ENCODE results near the gene DGKD.

The DGKD gene

DNA sequence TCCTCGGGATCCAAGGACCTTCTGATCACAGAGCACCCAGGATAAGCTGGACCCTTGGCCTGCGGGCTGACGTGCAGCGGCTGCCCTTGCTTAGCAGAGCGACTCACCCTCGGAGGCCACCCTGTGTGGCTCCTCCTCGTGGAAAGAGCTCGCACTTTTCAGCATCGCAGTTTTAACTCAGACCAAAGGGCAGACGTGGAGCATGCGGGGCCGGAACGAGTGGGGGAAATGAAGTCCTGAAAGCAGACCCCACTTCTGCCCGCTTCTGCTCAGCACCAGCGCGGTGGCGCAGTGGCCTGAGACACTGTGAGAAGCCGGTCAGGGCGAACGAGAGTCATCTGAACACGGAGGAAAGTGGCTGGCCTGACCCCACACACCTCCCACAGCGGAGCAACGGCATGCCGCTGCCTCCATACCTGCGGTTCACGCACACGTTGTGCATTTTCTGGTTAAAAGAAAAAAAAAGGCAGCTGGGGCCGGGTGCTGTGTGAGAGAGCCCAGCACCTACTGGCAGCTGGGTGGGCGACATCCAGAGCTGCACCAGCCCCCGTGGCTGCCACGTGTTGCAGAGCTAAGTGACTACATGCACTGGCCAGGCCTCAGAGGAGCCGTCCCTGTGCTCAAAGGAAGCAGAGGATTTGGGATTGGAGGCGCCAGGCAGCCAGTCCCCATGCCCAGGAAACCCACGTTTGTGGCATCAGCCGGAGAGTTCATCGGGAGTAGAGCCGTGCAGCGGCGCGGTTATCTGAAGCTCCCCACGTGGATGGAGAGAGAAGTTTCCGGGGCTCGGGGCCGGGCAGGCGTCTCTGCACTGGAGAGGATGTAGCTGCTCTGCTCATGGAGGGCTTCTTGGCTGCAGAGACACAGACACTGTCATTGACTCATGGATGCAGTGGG is 122.6 kb downstream of the DGKD start:
- DNase-seq (ENCODE audit: low read depth in 2 of 2), result no peak

DNA sequence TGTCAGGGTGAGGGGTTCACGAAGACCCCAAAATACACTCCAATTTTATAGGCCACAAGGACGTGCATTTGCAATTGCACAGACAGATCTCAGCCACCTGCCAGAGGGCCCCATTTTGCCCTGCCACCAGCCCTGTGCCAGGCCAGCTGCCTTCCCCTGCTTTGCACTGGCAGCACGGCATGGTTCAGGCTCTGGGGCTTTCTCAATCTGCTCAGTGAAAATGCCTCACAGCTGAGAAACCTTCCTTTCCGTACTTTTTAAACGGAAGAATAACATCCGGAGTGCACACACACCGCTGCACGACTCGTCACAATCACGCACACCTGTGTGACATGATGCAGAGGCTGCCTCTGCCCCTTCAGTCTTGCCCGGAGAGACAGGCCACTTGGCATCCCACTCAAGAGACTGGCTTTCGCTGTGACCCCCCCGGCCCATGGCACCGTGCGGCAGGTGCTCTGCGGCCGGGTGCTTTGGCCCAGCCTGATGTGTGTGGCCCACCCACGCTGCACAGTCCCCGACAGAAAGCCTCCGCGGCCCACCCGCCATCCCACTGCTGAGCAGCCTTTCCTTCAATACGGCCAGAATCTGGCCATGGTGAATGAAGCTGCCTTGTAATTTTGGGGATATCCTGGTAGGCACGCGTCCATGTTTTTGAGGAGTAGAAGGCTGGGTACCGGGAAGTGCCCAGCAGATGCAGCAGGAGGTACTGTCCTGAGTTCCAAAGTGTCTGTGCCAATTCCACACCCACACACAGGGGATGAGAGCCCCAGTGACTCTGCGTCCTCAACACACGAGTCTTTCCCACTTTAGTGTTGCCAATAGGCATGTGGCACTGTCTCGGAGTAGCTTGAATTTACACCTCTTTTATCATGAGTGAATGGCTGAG is 123.5 kb downstream of the DGKD start:
- no peak for DNase-seq (ENCODE audit: low read depth in 2 of 2)

DNA sequence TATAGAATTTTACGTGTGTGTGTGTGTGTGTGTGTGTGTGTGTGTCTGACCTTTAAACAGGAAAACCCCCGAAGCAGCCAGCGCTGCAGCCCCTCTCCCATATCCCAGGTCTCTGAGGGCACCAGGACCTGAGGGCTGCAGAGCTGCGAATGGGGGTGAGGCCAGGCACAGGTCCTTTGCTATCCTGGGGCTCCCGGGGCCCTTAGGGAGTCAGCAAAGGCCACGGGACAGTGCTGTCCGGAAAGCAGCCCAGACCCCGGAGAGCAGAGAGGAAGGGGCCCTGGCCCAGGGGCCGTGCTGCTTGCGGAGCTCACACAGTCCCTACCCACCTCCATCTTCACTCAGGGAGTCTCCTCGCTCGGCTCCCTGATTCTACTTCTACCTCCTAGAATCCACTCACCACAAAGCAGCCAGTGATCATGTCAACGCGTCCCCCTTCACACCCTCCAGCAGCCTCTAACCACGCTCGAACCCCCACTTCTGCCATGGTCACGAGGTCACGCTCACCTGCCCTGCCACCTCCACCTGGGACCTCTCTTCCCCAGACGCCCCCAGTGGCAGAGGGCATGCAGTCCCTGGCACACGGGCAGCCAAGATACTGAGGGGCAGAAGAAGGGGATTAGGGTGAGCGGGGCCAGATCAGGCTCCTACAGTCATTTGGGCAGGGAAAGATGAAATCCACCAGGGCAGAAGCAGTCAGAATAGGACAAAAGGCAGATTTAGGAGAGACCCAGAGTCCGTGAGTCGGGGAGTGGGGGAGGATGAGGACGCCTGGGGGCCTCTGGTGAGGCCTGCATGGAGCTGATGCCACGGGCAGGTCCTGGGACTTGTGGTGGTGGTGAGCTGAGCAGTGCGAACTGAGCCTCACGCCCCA is 125.6 kb downstream of the DGKD start:
- DNase-seq (ENCODE audit: low read depth in 2 of 2), result no peak

DNA sequence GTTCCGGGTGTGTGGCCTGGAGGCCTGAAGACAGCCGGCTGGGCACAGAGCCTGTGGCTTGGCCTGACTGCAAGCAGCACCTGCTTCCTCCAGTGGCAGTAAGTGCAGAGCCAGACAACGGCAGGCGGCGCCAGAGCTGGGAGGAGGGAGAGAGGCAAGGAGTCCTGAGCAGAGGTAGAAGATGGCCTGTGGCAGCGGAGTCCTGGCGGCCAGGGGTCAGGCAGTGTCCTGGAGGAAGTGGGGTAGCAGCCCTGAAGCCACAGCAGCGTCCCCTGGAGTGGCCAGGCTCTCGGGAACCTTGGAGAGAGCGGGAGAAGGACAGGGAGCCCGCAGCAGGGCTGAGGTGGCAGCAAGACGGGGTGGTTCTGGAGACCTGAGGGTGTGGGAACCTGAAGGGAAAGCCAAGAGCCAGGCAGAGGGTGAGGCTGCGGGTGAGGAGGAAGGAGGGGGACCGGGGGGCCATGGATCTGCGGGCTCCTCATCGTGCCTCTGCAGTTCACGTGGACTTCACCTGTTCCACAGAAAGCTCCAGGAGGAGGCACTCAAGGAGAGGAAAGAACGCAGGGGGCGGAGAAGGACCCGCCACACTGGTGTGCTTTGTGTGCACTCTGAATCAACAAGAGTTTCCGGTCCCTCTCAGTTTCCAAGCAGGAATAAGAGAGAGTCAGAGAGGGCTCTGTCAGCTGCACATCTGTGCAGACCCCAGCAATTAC is 126.4 kb downstream of the DGKD start:
- DNase-seq (ENCODE audit: low read depth in 2 of 2), result no peak

DNA sequence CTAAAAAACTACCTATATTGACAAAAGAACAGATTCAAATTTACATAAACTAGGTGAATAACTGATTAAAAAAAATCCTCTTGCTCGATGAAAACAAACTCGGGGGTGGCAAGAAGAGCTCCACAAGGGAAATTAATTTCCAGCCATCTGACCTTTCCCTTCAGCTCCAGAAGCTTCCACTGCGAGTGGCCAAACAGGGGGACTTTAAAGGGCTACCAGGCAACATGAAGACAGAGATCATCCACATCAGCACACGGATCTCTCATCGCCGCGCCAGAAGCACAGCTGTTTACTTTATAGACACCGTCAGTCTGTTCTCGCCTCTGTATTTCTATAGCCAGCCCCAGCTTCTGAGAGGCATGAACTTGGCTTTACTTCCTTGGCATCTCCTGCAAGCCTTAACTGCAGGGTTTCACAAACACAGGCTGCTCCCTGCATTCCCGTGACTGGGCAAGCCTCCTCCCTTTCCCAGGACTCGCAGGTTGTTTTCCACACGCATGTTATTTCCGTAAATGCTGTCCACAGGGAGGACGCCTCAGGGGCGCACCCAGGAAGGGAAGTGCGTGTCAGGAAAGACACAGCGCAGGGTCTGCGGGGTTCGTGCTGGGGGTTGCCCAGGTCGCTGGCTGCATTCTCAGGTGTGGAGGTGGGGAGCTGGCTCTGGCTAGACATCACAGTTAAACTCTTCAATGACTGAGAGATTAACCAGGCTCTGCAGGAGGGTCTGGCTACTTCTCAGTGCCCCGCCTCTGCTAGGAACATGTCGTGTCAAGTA is 127.3 kb downstream of the DGKD start:
- no peak for DNase-seq (ENCODE audit: low read depth in 2 of 2)

DNA sequence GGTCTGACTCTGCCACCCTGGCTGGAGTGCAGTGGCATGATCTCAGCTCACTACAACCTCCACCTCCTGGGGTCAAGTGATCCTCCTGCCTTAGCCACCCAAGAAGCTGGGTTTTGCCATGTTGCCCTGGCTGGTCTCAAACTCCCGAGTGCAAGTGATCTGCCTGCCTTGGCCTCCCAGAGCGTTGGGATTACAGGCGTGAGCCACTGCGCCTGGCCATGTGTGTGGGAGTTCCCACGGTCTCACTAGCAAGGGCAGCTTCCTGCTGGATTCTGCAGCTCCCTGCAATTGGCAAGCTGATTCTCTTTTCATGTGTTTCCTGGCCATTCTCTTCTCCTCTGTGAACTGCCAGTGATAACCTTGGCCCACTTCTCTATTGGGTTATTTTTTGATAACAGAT is 128.3 kb downstream of the DGKD start:
- DNase-seq (ENCODE audit: low read depth in 2 of 2), result no peak

DNA sequence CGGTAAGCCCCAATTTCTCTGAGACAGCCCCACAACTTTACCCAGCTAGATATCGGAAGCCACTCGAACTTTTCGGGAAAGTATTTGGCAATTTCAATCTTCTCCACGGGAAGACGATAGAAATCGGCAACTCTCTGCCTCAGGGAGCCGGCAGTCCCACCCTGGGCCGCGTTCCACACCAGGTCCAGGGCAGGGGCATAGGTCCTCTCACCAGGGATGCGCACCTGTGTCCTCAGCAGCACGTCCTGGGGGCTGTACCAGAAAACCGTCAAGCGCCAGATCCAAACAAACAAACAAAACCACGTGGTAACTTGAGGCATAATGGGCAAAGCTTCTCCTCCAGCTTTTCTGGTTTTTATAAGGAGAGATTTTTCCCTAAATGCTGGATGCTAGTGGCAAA is 131.4 kb downstream of the DGKD start:
- no peak for DNase-seq (ENCODE audit: low read depth in 2 of 2)

DNA sequence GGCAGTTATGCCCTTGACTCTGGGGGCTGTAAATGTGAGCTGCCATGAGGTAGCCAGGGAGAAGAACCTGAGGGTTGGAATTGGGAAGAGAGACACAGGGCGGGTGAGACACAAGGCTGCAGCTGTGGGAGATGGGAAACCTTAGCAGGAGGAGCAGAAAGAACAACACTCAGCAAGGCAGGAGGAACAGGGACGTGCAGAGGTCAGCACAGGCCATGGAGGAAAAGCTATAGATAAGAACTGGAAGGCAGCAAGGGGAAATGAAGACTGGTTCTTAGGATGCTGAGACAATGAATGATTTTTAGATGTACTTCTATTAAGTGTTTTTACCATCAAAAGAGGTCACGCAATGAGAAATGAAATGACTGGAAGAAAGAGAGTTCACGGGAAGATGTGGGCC is 132.1 kb downstream of the DGKD start:
- no peak for DNase-seq (ENCODE audit: low read depth in 2 of 2)

DNA sequence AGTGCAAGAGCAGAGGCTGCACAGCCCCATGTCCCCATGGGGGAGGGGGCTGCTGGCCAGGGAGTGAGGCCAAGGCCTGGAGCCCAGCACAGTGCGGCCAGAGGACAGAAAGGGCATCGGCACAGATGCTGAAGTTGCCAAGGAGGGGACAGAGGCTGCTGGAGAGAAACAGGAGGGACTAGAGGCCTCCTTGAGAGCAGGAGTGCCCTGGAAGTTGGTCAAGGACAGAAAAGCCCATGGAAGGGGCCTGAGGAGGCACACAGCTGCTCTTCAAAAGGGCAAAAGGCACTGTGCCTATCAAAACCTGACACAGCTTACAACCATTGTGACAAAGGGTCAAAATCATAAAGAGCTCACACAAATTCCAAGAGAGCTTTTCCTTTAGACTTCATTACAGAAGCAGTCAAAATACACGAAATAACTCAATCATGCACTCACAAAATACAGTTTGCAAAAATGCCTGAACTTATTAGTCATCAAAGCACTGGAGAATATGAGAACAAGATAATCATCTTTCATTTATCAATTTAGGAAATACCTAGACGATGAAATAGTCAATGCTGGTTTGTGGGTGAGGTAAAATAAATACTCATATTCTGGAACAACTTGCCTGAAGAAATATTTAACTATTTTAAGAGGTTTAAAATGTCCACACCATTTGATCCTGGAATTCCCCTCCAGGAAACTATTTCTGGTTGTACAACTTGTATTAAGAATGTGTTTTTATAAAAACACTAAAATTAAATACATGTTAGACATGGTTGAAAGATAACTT is 132.7 kb downstream of the DGKD start:
- DNase-seq (ENCODE audit: low read depth in 2 of 2), result no peak

DNA sequence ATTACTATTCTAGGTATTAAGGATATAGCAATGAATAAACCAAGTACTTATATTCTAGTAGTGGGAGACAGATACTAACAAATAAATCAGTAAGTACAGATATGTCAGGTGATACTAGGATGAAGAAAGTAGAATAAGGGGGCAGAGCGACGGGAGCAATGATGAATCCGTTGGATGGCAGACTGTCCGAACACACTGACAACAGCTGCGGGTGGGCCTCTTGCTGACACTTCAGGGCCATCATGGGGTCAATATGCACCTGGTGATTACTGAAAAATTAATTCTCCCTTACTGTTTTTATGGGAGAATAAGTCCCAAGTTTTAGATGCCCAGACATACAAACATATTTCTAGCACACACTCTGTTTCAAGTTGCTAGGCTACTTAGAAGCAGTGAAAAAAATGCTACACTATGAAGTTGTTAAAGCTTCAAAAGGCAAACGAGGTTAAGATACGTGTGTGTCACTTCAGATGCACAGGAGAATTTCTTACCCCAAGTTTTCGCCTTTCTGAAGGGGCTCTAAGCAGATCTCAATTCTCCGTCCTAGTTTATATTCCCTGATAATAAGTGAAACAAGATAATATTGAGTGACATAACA is 133.6 kb downstream of the DGKD start:
- DNase-seq (ENCODE audit: low read depth in 2 of 2), result no peak

DNA sequence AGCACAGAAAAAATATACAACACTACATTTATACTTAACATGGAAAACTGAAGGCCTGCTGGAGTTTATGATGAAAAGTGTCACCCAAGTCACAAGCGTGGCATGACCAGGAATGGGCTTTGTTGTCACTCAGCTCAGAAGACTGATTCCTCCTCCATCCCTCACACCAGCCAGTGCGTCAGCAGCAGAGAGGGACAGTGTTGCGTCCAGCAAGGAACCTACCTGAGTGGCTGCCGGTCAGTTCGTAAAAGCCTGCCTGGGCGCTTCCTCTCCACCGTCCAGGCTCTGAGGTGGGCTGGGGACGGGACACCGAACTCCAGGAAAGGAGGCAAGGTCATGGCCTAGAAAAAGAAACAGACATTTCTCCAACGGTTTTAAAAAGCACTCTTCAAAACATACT is 134.8 kb downstream of the DGKD start:
- DNase-seq (ENCODE audit: low read depth in 2 of 2), result no peak

DNA sequence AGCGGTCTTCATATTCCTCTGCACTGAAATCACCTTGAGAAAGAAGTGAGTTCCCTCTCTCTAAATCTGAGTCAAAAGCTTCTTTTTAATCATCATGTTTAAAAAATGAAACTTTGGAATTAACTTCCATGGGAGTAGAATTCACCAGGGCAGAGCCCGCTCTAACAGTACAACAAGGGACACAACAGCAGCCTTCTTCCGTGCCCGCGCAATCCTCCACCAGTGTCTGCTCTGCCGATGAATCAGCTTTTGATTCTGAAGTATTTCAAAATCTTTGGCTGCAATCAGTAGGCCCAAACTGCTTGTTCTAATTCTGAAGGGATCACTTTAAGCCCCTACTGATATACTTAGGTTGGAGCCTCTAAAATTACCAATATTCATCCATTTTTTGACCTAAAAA is 135.4 kb downstream of the DGKD start:
- DNase-seq (ENCODE audit: low read depth in 2 of 2), result no peak

DNA sequence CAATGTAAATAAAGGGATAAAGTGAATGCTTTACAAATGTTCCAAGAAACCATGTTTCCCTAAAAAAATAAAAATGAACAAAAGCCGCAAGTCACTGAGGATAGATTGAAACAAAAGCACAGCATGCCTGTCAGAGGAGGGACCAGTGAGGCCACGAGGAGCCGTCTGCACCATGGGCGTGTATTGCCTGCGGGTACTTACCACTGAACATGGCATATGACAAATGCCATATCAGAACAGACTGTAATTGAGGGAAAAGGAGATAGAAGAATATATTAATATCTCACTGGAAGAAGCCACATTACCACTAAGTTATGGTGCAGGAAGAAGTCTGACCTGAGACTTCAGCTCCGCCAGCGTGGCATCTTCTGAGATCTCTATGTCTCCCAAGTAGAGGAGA is 136.5 kb downstream of the DGKD start:
- DNase-seq (ENCODE audit: low read depth in 2 of 2), result no peak

DNA sequence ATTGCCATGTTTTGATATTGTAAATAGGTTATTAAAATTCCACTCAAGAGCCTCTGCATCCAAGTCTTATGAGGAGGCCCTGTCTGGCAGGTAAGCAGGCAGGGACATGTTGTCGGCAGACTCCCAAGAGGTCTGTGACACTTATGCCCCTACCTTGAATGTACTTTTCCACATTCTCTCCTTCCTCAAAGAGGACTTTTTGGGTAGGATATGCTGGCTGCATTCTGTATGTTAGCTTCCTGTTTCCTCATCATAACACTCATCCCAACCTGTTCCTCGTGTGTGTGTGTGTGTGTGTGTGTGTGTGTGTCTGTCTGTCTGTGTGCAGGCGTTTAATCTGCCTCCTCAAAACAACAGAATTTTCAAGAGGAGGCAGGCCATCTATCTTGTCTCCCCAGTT is 137.0 kb downstream of the DGKD start:
- no peak for DNase-seq (ENCODE audit: low read depth in 2 of 2)

DNA sequence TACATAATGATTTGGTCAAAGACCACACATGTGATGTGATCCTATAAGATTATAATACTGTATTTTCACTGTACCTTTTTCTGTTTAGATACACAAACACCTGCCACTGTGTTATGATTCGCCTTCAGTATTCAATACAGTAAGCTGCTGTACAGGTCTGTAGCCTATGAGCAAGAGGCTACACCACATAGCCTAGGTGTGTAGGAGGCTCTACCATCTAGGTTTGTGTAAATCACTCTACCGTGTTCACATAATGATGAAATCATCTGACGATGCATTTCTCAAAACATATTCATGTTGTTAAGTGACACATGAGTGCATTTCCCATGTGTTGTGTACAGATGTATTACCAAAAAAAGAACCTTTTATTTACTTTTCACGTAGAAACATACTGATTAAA is 137.8 kb downstream of the DGKD start:
- no peak for DNase-seq (ENCODE audit: low read depth in 2 of 2)

DNA sequence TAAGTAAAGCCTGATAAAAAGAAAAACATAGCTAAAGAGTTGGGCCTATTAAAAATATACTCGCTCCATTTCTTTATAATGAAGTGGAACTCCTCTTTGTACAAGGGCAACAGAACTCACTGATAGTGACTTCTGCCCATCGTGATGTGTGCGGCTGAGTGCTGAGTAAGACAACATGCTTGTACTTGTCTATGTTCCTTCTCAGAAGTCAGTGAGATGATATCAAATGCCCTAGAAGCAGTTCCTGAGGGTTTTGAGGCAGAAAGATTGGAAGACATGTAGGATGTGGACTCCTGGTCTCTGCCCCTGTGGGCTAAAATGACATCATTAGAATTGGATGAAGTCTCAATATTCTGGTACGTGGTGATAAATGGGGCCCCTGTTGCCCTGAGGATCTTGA is 138.5 kb downstream of the DGKD start:
- DNase-seq (ENCODE audit: low read depth in 2 of 2), result no peak

DNA sequence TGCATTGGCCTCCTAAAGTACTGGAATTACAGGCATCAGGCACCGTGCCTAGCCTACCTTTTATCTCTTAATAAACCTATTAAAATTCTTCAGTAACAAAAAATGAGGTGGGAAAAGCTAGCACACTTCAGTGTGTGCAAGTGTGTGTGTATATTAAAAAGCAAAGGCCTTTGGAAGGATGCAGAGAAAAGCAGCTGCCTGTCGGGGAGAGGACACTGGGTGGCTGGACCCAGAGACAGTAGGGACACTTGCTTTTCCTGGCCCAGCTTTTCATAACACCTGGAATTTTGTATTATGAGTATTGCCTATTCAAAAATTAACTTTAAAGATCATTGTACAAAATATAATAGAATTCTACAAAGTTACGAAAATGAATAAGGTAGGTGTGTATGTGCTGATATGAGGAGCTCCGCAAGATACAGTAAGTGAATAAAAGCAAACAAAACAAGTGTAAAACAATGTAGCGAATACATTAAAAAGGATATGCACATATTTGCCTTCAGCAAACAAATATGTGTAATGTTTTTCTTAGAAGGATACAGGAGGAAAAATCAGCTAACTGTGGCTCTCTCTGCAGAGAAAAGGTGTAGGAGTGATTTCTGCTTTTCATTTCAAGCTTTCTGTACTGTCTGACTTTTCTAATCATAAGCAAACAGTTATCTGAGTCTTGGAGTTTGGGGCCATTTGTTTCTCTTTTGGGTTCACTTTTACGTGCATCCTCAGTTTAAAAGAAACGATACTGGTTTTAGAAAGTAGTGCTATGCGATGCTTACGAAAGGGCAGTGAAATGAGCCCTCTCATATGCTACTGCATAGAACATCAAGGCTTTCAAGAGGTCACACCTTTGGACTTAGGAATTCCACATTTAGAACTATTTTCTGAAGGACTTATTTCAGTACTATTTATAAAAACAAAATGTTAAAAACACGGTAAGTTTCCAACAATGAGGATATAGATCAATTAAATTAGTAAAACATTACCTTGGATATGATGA is 141.5 kb downstream of the DGKD start:
- no peak for DNase-seq (ENCODE audit: low read depth in 2 of 2)

DNA sequence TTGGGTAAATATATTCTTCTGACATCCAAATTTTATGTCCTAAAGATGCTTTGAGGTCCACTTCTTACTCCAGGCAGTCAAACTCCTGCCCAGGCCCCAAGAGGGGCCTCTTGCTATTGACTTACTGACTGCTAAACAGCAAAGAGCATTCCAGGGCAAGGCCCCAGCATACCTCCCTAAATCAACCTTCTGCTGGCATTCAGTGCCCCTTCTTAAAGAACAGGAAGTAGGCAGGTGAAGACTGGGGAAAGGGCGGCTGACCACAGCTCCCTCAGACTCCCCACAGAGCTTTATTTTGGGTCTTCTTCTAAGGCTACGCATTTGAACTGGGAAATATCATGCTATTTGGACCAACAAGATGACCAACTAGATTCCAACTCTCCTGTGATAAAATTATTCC is 143.4 kb downstream of the DGKD start:
- no peak for DNase-seq (ENCODE audit: low read depth in 2 of 2)
